NOMO-1 treated with DMSO at 0.1 percent for 48 hours (cell line): ENCODE measurements around the gene TMEM163.
"Not testable (repeated sequence)": the region's sequence is repeated elsewhere in the genome, so short reads cannot be mapped to it uniquely, and the experiment has no call there.

ENCODE experiments used
- DNase-seq: peaks from one replicate; lab custom pipeline; 2025; ENCODE audit not compliant: unreplicated experiment; lab: John Stamatoyannopoulos, UW

Gene TMEM163

GRCh38 chr2:134539981-134540380, 178.8 kb downstream of the TMEM163 start:
- DNase-seq, result no peak

- no peak for DNase-seq
These were observed 181.1 kb downstream of the TMEM163 start for GRCh38 chr2:134537702-134538101.

- DNase-seq, result no peak
These were observed 181.7 kb downstream of the TMEM163 start for GRCh38 chr2:134537121-134537520.

- no peak for DNase-seq
These were observed 182.5 kb downstream of the TMEM163 start for GRCh38 chr2:134536296-134536695.

GRCh38 chr2:134532537-134532936, 186.3 kb downstream of the TMEM163 start:
- DNase-seq, result no peak

GRCh38 chr2:134527381-134527780, 191.4 kb downstream of the TMEM163 start:
- no peak for DNase-seq

- no peak for DNase-seq
These were observed 196.0 kb downstream of the TMEM163 start for GRCh38 chr2:134522496-134523455.

- no peak for DNase-seq
These were observed 200.7 kb downstream of the TMEM163 start for GRCh38 chr2:134518101-134518500.

DNA sequence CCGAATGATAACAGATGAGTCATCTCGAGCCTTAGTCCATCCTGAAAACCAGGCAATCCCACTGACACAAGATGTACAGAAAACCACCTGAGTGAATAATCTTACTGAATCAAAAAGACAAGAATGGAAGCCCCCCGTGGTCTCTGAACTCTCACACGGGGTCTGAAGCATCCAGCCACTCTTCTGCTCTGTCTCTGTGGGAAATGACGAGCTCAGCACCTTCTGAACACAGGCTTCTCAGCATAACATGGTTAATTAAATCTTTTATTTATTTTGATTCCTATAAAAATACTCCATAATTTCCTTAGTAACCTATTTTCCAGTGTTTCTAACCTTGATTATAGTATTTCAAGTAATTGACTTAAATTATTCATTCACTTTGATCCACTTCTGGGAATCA, 203.7 kb downstream of the TMEM163 start:
- DNase-seq, result no peak

GRCh38 chr2:134513465-134513804, 205.4 kb downstream of the TMEM163 start:
- no peak for DNase-seq

DNA sequence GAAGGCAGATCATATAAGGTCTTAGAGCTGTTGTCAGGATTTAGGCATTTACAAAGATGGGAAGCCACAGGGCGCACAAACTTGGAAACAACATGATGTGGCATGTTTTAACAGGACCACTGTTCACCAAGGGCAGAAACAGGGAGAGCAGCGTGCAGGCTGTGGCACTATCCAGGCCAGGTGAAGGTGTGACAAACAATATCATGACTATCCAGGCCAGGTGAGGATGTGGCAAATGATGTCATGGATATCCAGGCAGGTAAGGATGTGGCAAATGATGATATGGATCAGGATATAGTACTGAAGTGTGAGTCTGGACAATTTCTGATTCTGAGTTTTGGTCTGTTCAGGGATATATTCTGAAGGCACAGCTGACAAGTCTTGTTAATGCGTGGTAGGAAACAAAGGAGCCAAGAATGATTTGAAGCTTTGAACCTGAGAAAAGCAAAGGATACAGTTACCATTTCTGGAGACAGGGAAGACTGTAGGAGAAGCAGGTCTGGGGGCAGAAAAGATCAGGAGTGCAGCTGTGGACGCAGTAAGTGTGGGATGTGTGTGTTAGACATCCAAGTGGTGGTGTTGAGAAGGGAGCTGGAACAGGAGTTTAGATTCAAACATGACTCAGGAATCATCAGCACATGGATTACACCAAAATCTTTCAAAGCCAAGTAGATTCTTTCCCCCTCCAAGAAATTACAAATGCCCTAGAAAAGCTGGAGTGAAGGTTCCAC, 205.9 kb downstream of the TMEM163 start:
- DNase-seq, result no peak

GRCh38 chr2:134508391-134508790, 210.4 kb downstream of the TMEM163 start:
- DNase-seq, result no peak

DNA sequence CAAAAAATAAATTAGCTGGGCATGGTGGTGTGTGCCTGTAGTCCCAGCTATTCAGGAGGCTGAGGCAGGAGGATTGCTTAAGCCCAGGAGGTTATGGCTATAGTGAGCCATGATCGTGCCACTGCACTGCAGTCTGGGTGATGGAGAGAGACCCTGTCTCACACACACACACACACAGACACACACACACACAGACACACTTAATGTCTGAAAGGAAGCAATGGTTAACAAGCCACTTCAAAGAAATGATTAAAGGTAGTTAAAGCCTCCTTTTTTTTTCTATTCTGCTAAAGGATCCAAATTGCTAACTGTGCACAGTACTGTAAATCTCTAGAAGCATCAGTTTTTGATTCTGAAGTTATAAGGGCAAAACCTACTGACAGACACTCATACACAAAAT, 211.1 kb downstream of the TMEM163 start:
- DNase-seq, result no peak

DNA sequence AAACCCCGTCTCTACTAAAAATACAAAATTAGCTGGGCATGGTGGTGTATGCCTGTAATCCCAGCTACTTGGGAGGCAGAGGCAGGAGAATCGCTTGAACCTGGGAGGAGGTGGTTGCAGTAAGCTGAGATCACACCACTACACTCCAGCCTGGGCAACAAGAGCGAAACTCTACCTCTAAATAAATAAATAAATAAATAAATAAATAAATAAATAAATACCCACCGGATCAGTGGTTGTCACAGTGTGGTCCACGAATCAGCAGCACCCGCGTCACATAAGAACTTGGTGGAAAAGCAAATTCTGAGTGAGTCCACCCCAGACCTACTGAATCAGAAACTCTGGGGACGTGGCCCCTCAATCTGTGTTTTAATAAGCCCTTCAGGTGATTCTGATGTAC, 211.6 kb downstream of the TMEM163 start:
- DNase-seq, result not testable (repeated sequence)

DNA sequence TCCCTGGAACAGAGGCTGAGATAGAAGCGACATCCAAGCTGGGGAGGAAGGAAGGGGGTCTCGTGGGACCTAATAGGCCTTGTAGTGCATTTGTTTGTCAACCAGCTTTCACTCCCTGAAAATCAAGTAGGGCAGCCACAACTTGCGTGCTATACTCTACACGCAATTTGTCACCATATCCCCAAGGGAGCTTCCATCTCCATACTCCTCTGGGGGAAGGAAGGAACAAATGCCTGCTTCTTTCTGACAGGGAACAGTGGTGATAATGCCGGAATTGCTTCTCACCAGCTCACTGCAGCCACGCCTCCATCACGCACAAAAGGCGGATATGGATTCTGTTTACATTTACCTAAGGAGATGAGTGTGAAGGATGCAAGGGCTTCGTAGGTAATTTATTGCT, 213.4 kb downstream of the TMEM163 start:
- no peak for DNase-seq

DNA sequence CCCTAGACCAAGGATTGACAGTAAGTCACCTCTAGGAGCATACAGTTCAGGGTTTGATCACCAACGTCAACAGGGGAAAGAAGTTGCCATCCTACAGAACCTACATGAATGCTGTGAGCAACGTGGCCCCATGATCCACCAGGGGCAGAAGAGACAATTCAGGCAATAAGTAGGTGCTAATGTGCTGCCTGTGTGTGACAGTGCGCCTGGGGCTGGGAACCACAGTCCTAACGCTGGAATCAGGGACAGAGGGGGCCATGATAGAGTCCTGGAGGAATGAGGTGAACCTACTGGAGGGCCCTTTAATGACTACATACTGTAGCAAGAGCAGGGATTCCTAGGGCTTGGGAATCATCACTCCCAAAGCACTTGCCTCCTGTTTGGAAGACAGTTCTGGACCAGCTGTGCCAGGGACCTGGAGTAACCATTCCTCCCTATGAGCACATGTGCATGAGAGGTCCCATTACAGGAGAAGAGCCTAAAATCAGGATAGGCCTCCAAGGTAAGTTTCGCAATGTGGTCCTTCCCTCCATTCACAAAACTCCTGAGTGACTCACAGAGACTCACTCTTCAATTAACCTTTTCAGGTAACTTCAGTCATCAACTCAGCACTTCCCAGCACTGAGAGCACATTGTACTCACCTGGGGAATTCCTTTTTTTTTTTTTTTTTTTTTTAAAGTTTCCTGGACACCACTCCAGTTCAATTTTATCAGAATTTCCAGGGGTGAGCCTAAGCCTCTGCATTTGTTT, 214.0 kb downstream of the TMEM163 start:
- no peak for DNase-seq

DNA sequence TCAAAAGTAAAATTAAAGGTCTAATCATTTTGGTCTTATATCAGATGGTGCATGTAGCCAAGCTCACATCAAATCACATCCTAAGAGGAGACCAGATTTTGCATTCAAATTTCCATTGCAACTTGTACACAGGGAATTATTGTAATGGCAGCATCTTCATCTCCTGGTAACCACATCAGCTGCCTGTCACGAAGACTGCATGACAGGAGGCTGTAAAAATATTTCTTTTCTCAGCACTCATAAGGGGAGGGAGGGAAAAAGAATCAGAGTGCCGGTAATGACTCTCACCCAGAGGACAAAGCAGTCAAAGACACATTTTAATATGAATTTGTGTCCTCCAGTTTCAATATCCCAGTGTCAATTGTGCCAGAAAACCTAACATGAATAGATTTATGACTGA, 216.7 kb downstream of the TMEM163 start:
- DNase-seq, result no peak

DNA sequence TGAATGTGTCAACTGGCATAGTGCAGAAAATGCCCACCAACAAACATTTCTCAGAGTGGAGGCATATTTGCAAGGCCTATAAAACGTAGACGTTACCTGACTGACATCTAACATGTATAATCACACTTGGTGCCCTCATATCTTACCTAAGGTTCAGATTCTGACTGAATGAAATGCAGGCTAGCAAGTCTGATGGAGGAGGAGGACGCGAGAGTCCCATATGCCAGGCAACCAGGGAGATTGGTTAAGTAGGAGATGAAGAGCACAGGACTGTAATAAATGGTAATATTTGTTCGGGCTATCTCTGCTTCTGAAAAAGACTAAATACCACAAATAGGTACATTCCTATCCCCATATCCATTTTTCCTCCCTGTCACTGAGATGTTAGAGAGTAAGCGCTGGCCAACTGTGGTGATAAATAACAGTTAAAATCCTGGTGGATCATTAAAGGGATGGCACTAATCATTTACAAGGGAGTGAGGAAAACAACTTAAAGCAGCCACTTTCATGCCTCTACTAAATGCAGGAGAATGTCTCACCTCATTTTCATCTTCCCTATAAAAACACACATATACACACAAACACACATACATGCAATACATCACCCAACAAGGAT, 217.2 kb downstream of the TMEM163 start:
- DNase-seq, result no peak

DNA sequence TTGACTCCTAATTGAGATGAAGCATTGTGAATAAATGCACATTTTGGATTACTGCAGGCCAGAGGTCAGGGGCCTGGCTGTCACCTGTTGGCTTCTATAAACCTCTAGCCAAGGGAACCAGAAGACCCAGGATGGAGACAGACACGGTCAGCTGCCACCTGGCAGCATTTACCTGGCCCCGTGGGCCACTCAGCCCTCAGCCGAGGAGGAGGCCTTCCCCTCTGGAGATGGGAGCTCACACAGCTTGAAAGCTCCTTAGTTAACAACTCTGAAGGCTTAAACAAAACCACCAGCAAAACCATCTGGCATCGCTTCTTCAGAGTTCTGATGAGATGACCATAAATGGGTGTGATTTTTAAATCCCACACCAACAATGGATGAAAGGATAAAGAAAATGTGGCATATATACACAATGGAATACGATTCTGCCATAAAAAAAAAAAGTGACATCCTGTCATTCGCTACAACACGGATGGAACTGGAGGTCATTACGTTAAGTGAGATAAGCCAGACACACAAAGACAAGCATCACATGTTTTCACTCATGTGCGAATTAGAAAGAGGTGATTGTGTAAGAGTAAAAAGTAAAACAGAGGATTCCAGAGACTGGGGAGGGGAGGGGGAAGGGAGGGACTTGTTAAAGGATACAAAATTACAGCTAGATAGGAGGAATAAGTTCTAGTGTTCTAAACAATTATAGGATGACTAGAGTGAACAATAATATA, 218.4 kb downstream of the TMEM163 start:
- DNase-seq, result no peak

GRCh38 chr2:134499307-134499926, 219.4 kb downstream of the TMEM163 start:
- DNase-seq, result no peak
